Smooth muscle cell of the brain vasculature (primary cell): ENCODE data around the gene IQCF6.
"Not testable (repeated sequence)": the region's sequence is repeated elsewhere in the genome, so short reads cannot be mapped to it uniquely, and the experiment has no call there.

ENCODE experiments used
- DNase-seq: peaks from one replicate; pipeline ENCODE4 v3.0.0-alpha.2; 2012; ENCODE audit warnings: low read depth, low spot score

The IQCF6 gene

GRCh38 chr3:51779137-51779536, at the start of gene IQCF6:
Gene IQCF6 (minus strand): TSS chr3:51779237. CDS start chr3:51779224, 13 bp downstream.
- no peak for DNase-seq

- DNase-seq, result no peak
Measured at GRCh38 chr3:51828297-51828696, 49.3 kb upstream of the IQCF6 start.

- no peak for DNase-seq
Measured at GRCh38 chr3:51819709-51820406, 40.8 kb upstream of the IQCF6 start.

GRCh38 chr3:51819151-51819550, 40.1 kb upstream of the IQCF6 start:
- no peak for DNase-seq

GRCh38 chr3:51817375-51817774, 38.3 kb upstream of the IQCF6 start:
- DNase-seq, result no peak

GRCh38 chr3:51816723-51817122, 37.7 kb upstream of the IQCF6 start:
- DNase-seq, result no peak

GRCh38 chr3:51815614-51816013, 36.6 kb upstream of the IQCF6 start:
- no peak for DNase-seq

- no peak for DNase-seq
Measured at GRCh38 chr3:51814034-51814433, 35.0 kb upstream of the IQCF6 start.

GRCh38 chr3:51813539-51813938, 34.5 kb upstream of the IQCF6 start:
- DNase-seq, result no peak

- DNase-seq, result no peak
Measured at GRCh38 chr3:51808934-51809333, 29.9 kb upstream of the IQCF6 start.

- no peak for DNase-seq
Measured at GRCh38 chr3:51802106-51802703, 23.2 kb upstream of the IQCF6 start.

GRCh38 chr3:51800750-51801125, 21.7 kb upstream of the IQCF6 start:
- no peak for DNase-seq

- DNase-seq, result peak; percentile 12
Measured at GRCh38 chr3:51799879-51800749, 21.1 kb upstream of the IQCF6 start.

GRCh38 chr3:51798411-51798963, 19.4 kb upstream of the IQCF6 start:
- no peak for DNase-seq

- DNase-seq, result no peak
Measured at GRCh38 chr3:51796854-51797253, 17.8 kb upstream of the IQCF6 start.

- no peak for DNase-seq
Measured at GRCh38 chr3:51794206-51794605, 15.2 kb upstream of the IQCF6 start.

GRCh38 chr3:51792206-51792605, 13.2 kb upstream of the IQCF6 start:
- DNase-seq, result no peak

GRCh38 chr3:51789437-51789836, 10.4 kb upstream of the IQCF6 start:
- DNase-seq, result no peak

GRCh38 chr3:51787576-51787975, 8.5 kb upstream of the IQCF6 start:
- not testable (repeated sequence) for DNase-seq

- DNase-seq, result no peak
Measured at GRCh38 chr3:51786267-51786666, 7.2 kb upstream of the IQCF6 start.

- DNase-seq, result no peak
Measured at GRCh38 chr3:51778554-51778953, 483 bp downstream of the IQCF6 start.

GRCh38 chr3:51777985-51778384, 1.1 kb downstream of the IQCF6 start:
- DNase-seq, result no peak
